ENCODE data around the gene ELN.

The ELN gene

GRCh38 chr7:74083928-74084721, 56.2 kb downstream of the ELN start:
- DNase-seq (ENCODE audit: low spot score in 2 of 2) (no peak), ATAC-seq (ENCODE audit: low read depth) (peak; percentile 73)
- H3K9me3 Mint-ChIP-seq = no peaks in the 10 kb centered on the region
- no peaks in the 10 kb centered on the region for H3K27me3 Mint-ChIP-seq
- peak overlapping the region; percentile 87 for H3K4me3 Mint-ChIP-seq
- H3K27ac Mint-ChIP-seq = peak overlapping the region; percentile 86
- peaks cover 10% of the 10 kb centered on the region for H3K4me1 Mint-ChIP-seq
- H3K36me3 Mint-ChIP-seq = peaks cover 4% of the 10 kb centered on the region

- H3K36me3 Mint-ChIP-seq = peaks cover 4% of the 10 kb centered on the region
- DNase-seq (ENCODE audit: low spot score in 2 of 2) = no peak
- H3K4me1 Mint-ChIP-seq = peaks cover 10% of the 10 kb centered on the region
- H3K27ac Mint-ChIP-seq = peak overlapping the region; percentile 86
- H3K4me3 Mint-ChIP-seq = peak overlapping the region; percentile 87
- no peaks in the 10 kb centered on the region for H3K27me3 Mint-ChIP-seq
- ATAC-seq (ENCODE audit: low read depth) = no peak
- H3K9me3 Mint-ChIP-seq = no peaks in the 10 kb centered on the region
Observed at GRCh38 chr7:74084722-74085578, 57.0 kb downstream of the ELN start.

- no peak for ATAC-seq (ENCODE audit: low read depth)
- H3K4me1 Mint-ChIP-seq = peaks cover 16% of the 10 kb centered on the region
- peaks cover 4% of the 10 kb centered on the region for H3K36me3 Mint-ChIP-seq
- H3K4me3 Mint-ChIP-seq = no peak overlapping the region
- no peak overlapping the region for H3K27ac Mint-ChIP-seq
- no peaks in the 10 kb centered on the region for H3K27me3 Mint-ChIP-seq
- no peaks in the 10 kb centered on the region for H3K9me3 Mint-ChIP-seq
- DNase-seq (ENCODE audit: low spot score in 2 of 2) = no peak
Observed at GRCh38 chr7:74087791-74088453, 59.9 kb downstream of the ELN start.

GRCh38 chr7:74092321-74092963, 64.5 kb downstream of the ELN start:
- DNase-seq (ENCODE audit: low spot score in 2 of 2) = no peak
- H3K4me1 Mint-ChIP-seq = peaks cover 20% of the 10 kb centered on the region
- peak overlapping the region; percentile 95 for H3K27ac Mint-ChIP-seq
- ATAC-seq (ENCODE audit: low read depth) = no peak
- H3K9me3 Mint-ChIP-seq = no peaks in the 10 kb centered on the region
- H3K27me3 Mint-ChIP-seq = no peaks in the 10 kb centered on the region
- H3K4me3 Mint-ChIP-seq = peak overlapping the region; percentile 95
- H3K36me3 Mint-ChIP-seq = no peaks in the 10 kb centered on the region

- H3K9me3 Mint-ChIP-seq = no peaks in the 10 kb centered on the region
- H3K27me3 Mint-ChIP-seq = no peaks in the 10 kb centered on the region
- peak overlapping the region; percentile 95 for H3K27ac Mint-ChIP-seq
- H3K4me3 Mint-ChIP-seq = peak overlapping the region; percentile 95
- DNase-seq (ENCODE audit: low spot score in 2 of 2) = peak in 1 of 2 donors; percentile 41
- peaks cover 20% of the 10 kb centered on the region for H3K4me1 Mint-ChIP-seq
- ATAC-seq (ENCODE audit: low read depth) = peak; percentile 36
- H3K36me3 Mint-ChIP-seq = peaks cover 4% of the 10 kb centered on the region
Observed at GRCh38 chr7:74092964-74093471, 65.0 kb downstream of the ELN start.

GRCh38 chr7:74093671-74094223, 65.8 kb downstream of the ELN start:
- peaks cover 11% of the 10 kb centered on the region for H3K36me3 Mint-ChIP-seq
- peaks cover 20% of the 10 kb centered on the region for H3K4me1 Mint-ChIP-seq
- ATAC-seq (ENCODE audit: low read depth) (peak; percentile 21), DNase-seq (ENCODE audit: low spot score in 2 of 2) (peak in 1 of 2 donors; percentile 57)
- H3K27ac Mint-ChIP-seq = peak overlapping the region; percentile 95
- H3K9me3 Mint-ChIP-seq = no peaks in the 10 kb centered on the region
- H3K4me3 Mint-ChIP-seq = peak overlapping the region; percentile 95
- H3K27me3 Mint-ChIP-seq = no peaks in the 10 kb centered on the region

GRCh38 chr7:74094224-74095101, 66.5 kb downstream of the ELN start:
- Mint-ChIP-seq H3K27ac (peak overlapping the region; percentile 95), H3K4me3 (peak overlapping the region; percentile 95), H3K36me3 (peaks cover 15% of the 10 kb centered on the region), H3K4me1 (peaks cover 20% of the 10 kb centered on the region), H3K27me3 (no peaks in the 10 kb centered on the region), H3K9me3 (no peaks in the 10 kb centered on the region)
- ATAC-seq (ENCODE audit: low read depth) (peak; percentile 66), DNase-seq (ENCODE audit: low spot score in 2 of 2) (peak in 1 of 2 donors; percentile 40)

GRCh38 chr7:74095135-74095534, 67.2 kb downstream of the ELN start:
- Mint-ChIP-seq H3K4me1 (peaks cover 21% of the 10 kb centered on the region), H3K27ac (peak overlapping the region; percentile 95), H3K4me3 (peak overlapping the region; percentile 95), H3K9me3 (no peaks in the 10 kb centered on the region), H3K27me3 (no peaks in the 10 kb centered on the region), H3K36me3 (peaks cover 15% of the 10 kb centered on the region)
- DNase-seq (ENCODE audit: low spot score in 2 of 2) (no peak), ATAC-seq (ENCODE audit: low read depth) (no peak)

GRCh38 chr7:74097937-74098614, 70.1 kb downstream of the ELN start:
- no peak overlapping the region for H3K4me3 Mint-ChIP-seq
- peak overlapping the region; percentile 65 for H3K27ac Mint-ChIP-seq
- no peak for DNase-seq (ENCODE audit: low spot score in 2 of 2)
- no peak for ATAC-seq (ENCODE audit: low read depth)
- peaks cover 18% of the 10 kb centered on the region for H3K36me3 Mint-ChIP-seq
- peaks cover 23% of the 10 kb centered on the region for H3K4me1 Mint-ChIP-seq
- no peaks in the 10 kb centered on the region for H3K9me3 Mint-ChIP-seq
- H3K27me3 Mint-ChIP-seq = no peaks in the 10 kb centered on the region

GRCh38 chr7:74099031-74099430, 71.1 kb downstream of the ELN start:
- ATAC-seq (ENCODE audit: low read depth) = no peak
- Mint-ChIP-seq H3K36me3 (peaks cover 22% of the 10 kb centered on the region), H3K27ac (no peak overlapping the region), H3K9me3 (no peaks in the 10 kb centered on the region), H3K4me3 (no peak overlapping the region), H3K4me1 (peaks cover 16% of the 10 kb centered on the region), H3K27me3 (no peaks in the 10 kb centered on the region)
- no peak for DNase-seq (ENCODE audit: low spot score in 2 of 2)

- ATAC-seq (ENCODE audit: low read depth) = peak; percentile 85
- Mint-ChIP-seq H3K4me1 (peaks cover 9% of the 10 kb centered on the region), H3K36me3 (peaks cover 25% of the 10 kb centered on the region), H3K27ac (peak overlapping the region; percentile 99), H3K9me3 (no peaks in the 10 kb centered on the region), H3K27me3 (no peaks in the 10 kb centered on the region), H3K4me3 (peak overlapping the region; percentile 70)
- DNase-seq (ENCODE audit: low spot score in 2 of 2) = peak; percentile 59 to 78
Observed at GRCh38 chr7:74101061-74101681, 73.2 kb downstream of the ELN start.
